Measurements from ENCODE around the gene FCN2.
"Not testable (repeated sequence)": the region's sequence is repeated elsewhere in the genome, so short reads cannot be mapped to it uniquely, and the experiment has no call there.

The FCN2 gene

GRCh38 chr9:134847138-134847537 lies 33.5 kb upstream of the FCN2 start:
- in situ Hi-C loops (cut with MboI; ENCODE audit: low sequenced_read_pairs) = no loop called here

- in situ Hi-C loops (cut with MboI; ENCODE audit: low sequenced_read_pairs) = no loop called here
Observed at GRCh38 chr9:134847752-134848432, 32.7 kb upstream of the FCN2 start.

GRCh38 chr9:134848504-134848903 lies 32.1 kb upstream of the FCN2 start:
- in situ Hi-C loops (cut with MboI; ENCODE audit: low sequenced_read_pairs) = no loop called here

GRCh38 chr9:134850611-134851010 lies 30.0 kb upstream of the FCN2 start:
- in situ Hi-C loops (cut with MboI; ENCODE audit: low sequenced_read_pairs) = no loop called here

- in situ Hi-C loops (cut with MboI; ENCODE audit: low sequenced_read_pairs) = no loop called here
Observed at GRCh38 chr9:134851020-134851419, 29.6 kb upstream of the FCN2 start.

- in situ Hi-C loops (cut with MboI; ENCODE audit: low sequenced_read_pairs) = no loop called here
Observed at GRCh38 chr9:134852906-134853654, 27.5 kb upstream of the FCN2 start.

DNA sequence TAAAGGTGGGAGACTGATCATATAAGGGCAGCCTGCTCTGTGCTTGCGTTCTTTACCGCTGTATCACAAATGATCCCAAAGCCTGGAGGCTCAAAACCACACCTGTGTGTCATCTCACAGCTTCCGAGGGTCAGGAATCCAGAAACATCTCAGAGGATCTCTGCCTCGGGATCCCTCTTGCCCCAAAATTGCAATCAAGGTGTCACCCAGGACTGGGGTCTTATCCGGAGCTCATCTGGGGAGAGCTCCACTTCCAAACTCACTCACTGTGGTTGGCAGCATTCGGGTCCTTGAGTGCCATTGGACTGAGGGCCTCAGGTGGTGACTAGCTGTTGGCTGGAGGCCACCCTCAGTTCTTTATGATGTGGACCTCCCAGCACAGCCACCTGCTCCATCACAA lies 26.7 kb upstream of the FCN2 start:
- in situ Hi-C loops (cut with MboI; ENCODE audit: low sequenced_read_pairs) = no loop called here

DNA sequence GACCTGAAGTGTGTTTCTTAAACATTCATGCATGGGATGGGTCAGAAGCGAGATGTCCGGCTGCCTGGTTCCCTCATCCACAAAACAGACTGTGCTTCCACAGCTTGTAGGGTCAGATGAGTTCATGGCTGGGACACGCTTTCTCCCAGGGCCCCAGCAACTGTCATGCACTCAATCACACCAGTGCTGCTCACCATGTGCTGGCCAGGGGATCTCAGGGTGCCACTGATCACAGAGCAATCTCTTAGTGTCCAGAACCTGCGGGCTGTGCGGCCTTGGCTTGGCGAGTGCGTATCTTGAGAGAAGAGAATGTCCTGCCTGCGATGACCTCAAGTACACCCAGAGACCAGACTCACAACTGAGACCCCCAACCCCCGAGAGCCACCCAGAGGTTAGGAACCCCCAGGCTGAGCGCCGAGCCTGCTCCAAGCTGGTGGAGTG lies 26.0 kb upstream of the FCN2 start:
- in situ Hi-C loops (cut with MboI; ENCODE audit: low sequenced_read_pairs) = no loop called here

DNA sequence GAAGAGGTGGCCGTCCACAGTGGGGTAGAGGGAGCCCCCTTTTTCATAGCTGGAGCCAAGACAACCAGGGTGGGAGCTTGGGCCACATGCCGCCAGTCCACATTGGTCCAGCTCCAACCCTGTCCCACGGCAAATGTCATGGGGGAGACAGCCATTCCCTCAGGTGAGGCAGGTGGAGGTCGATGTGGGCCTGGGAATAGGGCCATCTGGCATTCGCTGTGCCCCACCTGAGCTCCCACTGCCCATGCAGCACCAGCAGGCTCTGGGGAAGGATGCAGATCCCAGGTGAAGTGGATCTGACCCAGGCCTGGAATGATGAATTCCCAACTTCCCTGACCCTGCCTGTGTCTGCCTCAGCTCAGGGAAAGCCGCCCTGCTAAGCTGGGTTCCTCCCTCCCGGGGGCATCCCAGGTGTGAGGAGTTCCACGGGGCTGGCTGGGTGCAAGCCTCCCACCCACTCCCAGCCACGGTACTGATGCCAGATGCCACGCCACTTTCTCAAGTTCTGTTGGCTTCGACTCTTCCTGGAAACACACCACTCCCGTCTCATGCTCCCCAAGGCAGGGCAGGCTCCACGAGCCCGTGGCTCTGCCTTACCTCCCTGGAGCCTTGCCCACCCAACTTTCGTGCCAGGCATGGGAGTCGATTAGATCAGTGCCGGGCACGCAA lies 25.2 kb upstream of the FCN2 start:
- in situ Hi-C loops (cut with MboI; ENCODE audit: low sequenced_read_pairs) = no loop called here

DNA sequence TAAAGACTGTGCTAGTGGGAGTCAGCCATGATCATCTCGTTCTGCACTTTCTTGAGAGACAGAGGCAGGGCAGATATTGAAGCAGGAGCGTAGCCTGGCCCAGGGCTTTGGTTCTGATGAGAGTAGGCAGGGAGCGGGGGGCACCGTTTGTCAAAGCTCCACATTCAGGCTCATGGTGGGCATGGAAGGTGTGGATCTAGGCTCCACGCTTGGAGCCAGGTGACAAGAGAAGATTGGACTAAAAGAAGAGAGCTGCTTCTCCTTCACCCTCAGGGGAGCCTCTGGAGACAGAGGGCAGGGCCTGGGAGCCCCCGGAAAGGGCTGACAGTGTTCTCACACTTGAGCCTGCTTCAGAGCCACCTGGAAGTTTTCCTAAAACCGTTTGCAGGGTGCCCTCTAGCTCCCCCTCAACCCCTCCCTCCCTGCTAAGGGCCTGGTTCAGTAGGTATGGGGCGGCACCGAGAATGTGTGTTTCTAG lies 24.7 kb upstream of the FCN2 start:
- in situ Hi-C loops (cut with MboI; ENCODE audit: low sequenced_read_pairs) = no loop called here

DNA sequence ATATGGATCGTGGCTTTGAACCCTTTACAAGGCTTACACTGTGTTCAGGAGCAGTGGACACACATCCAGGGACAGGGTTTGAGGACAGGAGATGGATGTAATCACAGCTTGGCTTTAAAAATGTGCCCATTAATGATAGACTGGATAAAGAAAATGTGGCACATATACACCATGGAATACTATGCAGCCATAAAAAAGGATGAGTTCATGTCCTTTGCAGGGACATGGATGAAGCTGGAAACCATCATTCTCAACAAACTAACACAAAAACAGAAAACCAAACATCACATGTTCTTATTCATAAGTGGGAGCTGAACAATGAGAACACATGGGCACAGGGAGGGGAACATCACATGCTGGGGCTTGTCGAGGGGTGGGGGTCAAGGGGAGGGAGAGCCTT lies 23.2 kb upstream of the FCN2 start:
- in situ Hi-C loops (cut with MboI; ENCODE audit: low sequenced_read_pairs) = not testable (repeated sequence)

GRCh38 chr9:134858051-134858841 lies 22.4 kb upstream of the FCN2 start:
- in situ Hi-C loops (cut with MboI; ENCODE audit: low sequenced_read_pairs) = no loop called here

- in situ Hi-C loops (cut with MboI; ENCODE audit: low sequenced_read_pairs) = no loop called here
Observed at GRCh38 chr9:134860510-134860909, 20.1 kb upstream of the FCN2 start.

- in situ Hi-C loops (cut with MboI; ENCODE audit: low sequenced_read_pairs) = no loop called here
Observed at GRCh38 chr9:134861595-134862334, 18.8 kb upstream of the FCN2 start.

DNA sequence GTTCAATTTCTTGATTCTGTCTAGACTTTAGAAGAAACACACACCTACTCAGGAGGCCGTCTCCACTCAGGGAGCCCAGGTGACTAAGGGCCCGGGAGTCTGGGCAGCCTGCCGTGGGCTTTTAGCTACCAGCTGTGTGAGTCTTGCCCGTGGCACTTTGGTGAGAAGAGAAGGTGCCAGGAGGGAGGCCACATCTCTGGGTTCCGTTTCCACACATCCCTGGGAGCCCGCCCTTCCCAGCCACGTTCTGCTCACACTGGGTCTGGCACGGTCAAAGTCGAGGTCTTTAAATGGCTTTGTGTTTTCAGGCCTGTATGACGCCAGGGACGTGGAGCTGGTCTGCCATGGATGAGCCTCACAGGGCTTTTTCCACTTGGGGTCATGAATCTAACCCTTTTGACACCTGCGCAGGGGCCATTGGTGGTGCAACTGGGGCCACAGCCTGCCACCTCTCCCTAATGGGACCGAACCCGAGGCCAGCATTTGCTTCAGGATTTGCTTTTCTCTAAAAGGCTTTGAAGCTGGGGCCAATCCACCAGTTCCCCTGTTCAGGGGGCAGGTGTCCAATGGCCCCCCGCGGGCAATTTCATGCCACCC lies 17.2 kb upstream of the FCN2 start:
- in situ Hi-C loops (cut with MboI; ENCODE audit: low sequenced_read_pairs) = no loop called here

- in situ Hi-C loops (cut with MboI; ENCODE audit: low sequenced_read_pairs) = no loop called here
Observed at GRCh38 chr9:134863941-134864820, 16.4 kb upstream of the FCN2 start.

GRCh38 chr9:134864821-134865190 lies 15.8 kb upstream of the FCN2 start:
- in situ Hi-C loops (cut with MboI; ENCODE audit: low sequenced_read_pairs) = no loop called here

DNA sequence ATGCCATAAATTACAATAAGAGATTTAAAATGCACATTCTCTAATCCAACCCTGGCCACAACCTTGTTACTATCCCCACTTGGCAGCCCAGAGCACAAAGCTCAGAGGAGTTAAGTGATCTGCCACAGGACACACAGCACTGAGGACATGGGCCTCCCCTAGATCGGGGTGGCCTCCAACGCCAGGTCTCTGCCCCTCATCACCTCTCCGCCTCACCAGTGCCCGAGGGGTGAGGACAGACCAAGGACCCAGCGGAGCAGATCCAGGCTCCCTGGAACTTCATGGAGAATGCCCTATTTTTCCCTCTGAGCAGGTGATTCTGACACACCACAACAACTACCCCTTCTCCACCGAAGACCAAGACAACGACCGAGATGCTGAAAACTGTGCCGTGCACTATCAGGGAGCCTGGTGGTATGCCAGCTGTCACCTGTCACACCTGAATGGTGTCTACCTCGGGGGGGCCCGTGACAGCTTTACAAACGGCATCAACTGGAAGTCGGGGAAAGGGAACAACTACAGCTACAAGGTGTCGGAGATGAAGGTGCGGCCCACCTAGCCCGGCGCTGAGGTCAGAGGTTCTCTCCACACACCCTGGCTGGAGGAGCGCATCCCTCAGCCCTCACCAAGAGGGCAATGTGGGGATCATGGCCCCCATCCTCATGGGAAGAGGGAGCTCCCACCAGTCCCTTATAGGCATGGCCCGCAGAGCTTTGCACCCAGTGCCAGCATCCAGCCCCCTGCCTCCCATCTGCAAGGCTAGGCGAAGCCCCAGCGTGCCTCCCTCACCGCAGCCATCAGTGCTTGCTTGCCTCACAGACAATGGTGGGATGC lies 12.5 kb upstream of the FCN2 start:
- in situ Hi-C loops (cut with MboI; ENCODE audit: low sequenced_read_pairs) = no loop called here
